ENCODE results near the gene GPX2. TPM values are rescaled to one million over a fixed set of nuclear protein-coding genes. Genes with fewer than 3 reads are reported as not detected.

The GPX2 gene
- total and polyA plus RNA-seq, 2 of the 4 experiments (the other 2 are of a cell fraction): not detected

- Histone ChIP-seq H3K27ac (ENCODE audit: insufficient read depth, low read length) (peak overlapping the region; percentile 32; the same call in 1 of the 2 replicates), H3K23ac (ENCODE audit: low read depth, low read length) (peak overlapping the region; percentile 77), H3K4ac (ENCODE audit: low read depth, low read length) (no peak overlapping the region), H3K9me1 (ENCODE audit: insufficient read depth, low read length) (no peaks in the 10 kb centered on the region), H3K79me1 (ENCODE audit: low read depth in 1 of 2, low read length in 2 of 2) (no peaks in the 10 kb centered on the region; a peak in 2 of 4 replicates), H3K36me3 (ENCODE audit: control insufficient read depth, insufficient read depth, low read length) (no peaks in the 10 kb centered on the region; the same call in 1 of the 2 replicates), H3K4me2 (ENCODE audit: low read depth, low read length) (peak overlapping the region; percentile 94), H2BK5ac (ENCODE audit: low read depth, low read length, poor library complexity, severe bottlenecking) (no peak overlapping the region), H3K56ac (ENCODE audit: extremely low read depth, insufficient read depth, low read length) (no peak overlapping the region), H3K9me3 (ENCODE audit: control insufficient read depth, insufficient read depth, low read length) (no peaks in the 10 kb centered on the region), H2AFZ (replicated peaks; ENCODE audit: low read length, poor library complexity) (peak overlapping the region; percentile 91), H3K4me3 (ENCODE audit: insufficient read depth, low read depth, low read length) (peak overlapping the region; percentile 93), H2BK20ac (ENCODE audit: low read depth, low read length) (no peak overlapping the region), H2BK120ac (ENCODE audit: low read depth, low read length) (no peak overlapping the region), H3K14ac (replicated peaks; ENCODE audit: low read depth, low read length) (peak overlapping the region; percentile 76; the same call in 1 of the 2 replicates), H3K9ac (ENCODE audit: low read depth, low read length) (peak overlapping the region; percentile 75), H3K27me3 (ENCODE audit: control insufficient read depth, insufficient read depth, low read length) (peaks cover 1% of the 10 kb centered on the region; the same call in 1 of the 2 replicates), H2AK9ac (replicated peaks; ENCODE audit: low read depth, low read length, poor library complexity) (peak overlapping the region; percentile 71), H3K4me1 (ENCODE audit: control insufficient read depth, insufficient read depth, low read length) (peaks cover 6% of the 10 kb centered on the region), H4K91ac (ENCODE audit: insufficient read depth, low read depth, low read length) (no peak overlapping the region), H3K18ac (ENCODE audit: low read depth, low read length) (no peak overlapping the region), H4K8ac (ENCODE audit: low read depth in 2 of 2, low read length in 2 of 2) (peak overlapping the region in 1 of 2 experiments; percentile 40; a peak in 1 of 4 replicates), H2AK5ac (ENCODE audit: low read depth, low read length) (no peak overlapping the region), H4K20me1 (ENCODE audit: insufficient read depth, low read length) (no peaks in the 10 kb centered on the region), H4K5ac (ENCODE audit: low read depth, low read length) (no peak overlapping the region), H2BK15ac (ENCODE audit: low read depth, low read length) (no peak overlapping the region)
- DNase-seq (no peak), ATAC-seq (ENCODE audit: low read depth) (no peak)
- intact Hi-C loops (cut with micrococcal nuclease): no loop called here
- CTCF ChIA-PET: no interaction called here
- in situ Hi-C loops (cut with MboI; ENCODE audit: low sequenced_read_pairs): no loop called here
- POLR2A ChIA-PET (ENCODE audit: unreplicated experiment): interaction anchor here (0.6 to 0.7 kb wide), 2 partner anchors 13 to 103 kb away, joined by 4 to 5 read pairs; no protein-coding TSS in a partner anchor
- no CpG with 5 or more reads among the region's 31 CpGs for WGBS, 2 experiments (ENCODE audit: extremely low coverage in 2 of 2, insufficient read length in 1 of 2)
- no TSS peak for BruUV-seq (replicated peaks)
- TF ChIP-seq CHD1 (IDR thresholded peaks at IDR 0.05; ENCODE audit: low read depth, low read length): no peak
- dilution Hi-C loops (cut with HindIII; ENCODE audit: low sequenced_read_pairs, unreplicated experiment): no loop called here
These were observed 29.0 kb upstream of the GPX2 start for GRCh38 chr14:64971491-64971942.
